Measurements from ENCODE around the gene ATIC.
A peak's percentile ranks its signal among the peaks of the same experiment; 100 is the strongest.

The ATIC gene

GRCh38 chr2:215328066-215328465 is 16.2 kb downstream of the ATIC start:
- H3K36me3 ChIP-seq: peaks cover 73% of the 10 kb centered on the region

DNA sequence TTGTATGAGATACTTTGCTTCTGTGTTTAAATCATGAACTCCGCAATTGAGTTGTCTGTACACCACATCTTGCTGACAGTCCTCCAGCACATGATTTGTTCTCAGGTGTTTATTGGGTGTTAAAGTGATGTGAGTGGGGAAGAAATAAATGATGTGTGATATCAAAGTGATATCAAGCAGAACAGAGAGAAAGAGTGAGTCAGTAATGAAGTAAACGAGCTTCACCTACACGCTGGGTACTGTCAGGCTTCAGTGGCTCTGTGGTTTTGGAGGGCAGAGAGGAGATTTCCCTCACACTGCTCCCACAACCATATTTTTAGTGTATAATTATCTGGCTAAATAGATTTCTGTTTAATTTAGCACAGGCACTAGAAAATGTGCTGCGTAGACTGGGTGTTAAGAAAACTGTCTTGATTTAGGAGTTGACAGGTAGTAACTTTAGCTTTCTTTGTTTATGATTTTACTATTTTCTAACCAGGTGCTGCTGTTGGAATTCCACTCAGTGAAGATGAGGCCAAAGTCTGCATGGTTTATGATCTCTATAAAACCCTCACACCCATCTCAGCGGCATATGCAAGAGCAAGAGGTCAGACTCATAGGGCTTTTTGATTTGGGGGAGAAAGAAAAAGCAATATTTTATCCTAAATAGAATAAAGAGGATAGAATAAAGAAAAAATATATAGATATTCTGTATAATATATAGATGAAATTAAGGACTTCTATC is 21.2 kb downstream of the ATIC start:
- TF ChIP-seq CTCF (IDR thresholded peaks at IDR 0.05; ENCODE audit: low read depth, low read length): no peak
- H3K36me3 ChIP-seq: peaks cover 68% of the 10 kb centered on the region

More at GRCh38 chr2:215328066-215328465, 16.2 kb downstream of the ATIC start:
- no peak overlapping the region for H3K4me3 ChIP-seq (ENCODE audit: low read depth, low read length)
- no peaks in the 10 kb centered on the region for H3K27me3 ChIP-seq (ENCODE audit: insufficient read depth, low read depth, severe bottlenecking)
- no peaks in the 10 kb centered on the region for H3K9me3 ChIP-seq (ENCODE audit: severe bottlenecking)
- TF ChIP-seq CTCF (IDR thresholded peaks at IDR 0.05; ENCODE audit: low read depth, low read length): no peak
- peak; percentile 37 for DNase-seq
- H3K27ac ChIP-seq: no peak overlapping the region

DNA sequence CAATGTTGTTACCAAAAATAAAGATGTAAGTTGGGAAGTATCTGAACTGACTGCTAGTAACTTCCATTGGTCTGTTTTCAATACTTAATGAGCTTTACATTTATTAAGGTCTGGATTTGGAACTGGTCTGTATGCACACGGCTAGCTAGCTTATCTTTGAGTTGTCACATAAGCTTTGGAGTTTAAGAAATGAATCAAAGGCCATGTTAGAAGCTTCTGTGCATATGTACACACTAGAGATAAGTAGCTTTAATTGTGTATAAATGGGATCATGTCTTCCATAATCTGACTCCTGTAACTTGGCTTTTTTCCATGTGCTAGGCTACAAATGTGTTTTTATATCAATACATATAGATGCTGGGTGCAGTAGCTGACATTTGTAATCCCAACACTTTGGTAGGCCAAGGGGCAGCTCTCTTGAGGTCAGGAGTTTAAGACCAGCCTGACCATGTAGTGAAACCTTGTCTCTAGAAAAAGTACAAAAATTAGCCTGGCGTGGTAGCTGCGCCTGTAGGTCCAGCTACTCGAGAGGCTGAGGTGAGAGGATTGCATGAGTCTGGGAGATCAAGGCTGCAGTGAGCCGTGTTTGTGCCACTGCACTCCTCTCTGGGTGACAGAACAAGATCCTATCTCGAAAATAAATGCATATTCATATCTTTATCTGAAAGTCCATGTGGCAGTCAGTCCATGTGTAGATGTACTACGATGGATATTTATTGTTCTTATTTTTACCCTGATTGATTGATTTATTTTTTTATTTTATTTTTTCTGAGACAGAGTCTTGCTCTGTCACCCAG is 27.2 kb downstream of the ATIC start:
- peaks cover 72% of the 10 kb centered on the region for H3K36me3 ChIP-seq
- H3K4me3 ChIP-seq (ENCODE audit: low read depth, low read length): no peak overlapping the region
- no peaks in the 10 kb centered on the region for H3K27me3 ChIP-seq (ENCODE audit: insufficient read depth, low read depth, severe bottlenecking)
- H3K9me3 ChIP-seq (ENCODE audit: severe bottlenecking): no peaks in the 10 kb centered on the region
- no peak overlapping the region for H3K27ac ChIP-seq
- no peak for DNase-seq
- TF ChIP-seq CTCF (IDR thresholded peaks at IDR 0.05; ENCODE audit: low read depth, low read length): no peak

More for the DNA sequence above, 21.2 kb downstream of the ATIC start:
- Histone ChIP-seq H3K27me3 (ENCODE audit: insufficient read depth, low read depth, severe bottlenecking) (no peaks in the 10 kb centered on the region), H3K9me3 (ENCODE audit: severe bottlenecking) (no peaks in the 10 kb centered on the region), H3K27ac (no peak overlapping the region), H3K4me3 (ENCODE audit: low read depth, low read length) (no peak overlapping the region)
- no peak for DNase-seq

DNA sequence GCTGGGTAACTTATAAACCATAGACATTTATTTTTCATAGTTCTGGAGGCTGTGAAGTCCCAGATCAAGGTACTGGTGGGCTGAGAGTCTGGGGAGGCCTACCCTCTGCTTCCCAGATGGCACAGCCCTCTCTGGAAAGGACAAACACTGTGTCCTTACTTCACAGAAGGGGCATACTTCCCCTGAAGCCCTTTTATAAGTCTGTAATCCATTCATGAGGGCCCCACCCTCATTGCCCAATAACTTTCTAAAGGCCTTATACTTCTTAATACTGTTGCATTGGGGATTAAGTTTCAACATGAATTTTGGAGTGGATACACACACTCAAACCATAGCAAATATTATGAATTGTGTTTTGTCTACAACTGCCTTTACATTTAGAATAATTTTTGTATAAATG is 36.0 kb downstream of the ATIC start:
- no peak for TF ChIP-seq CTCF (IDR thresholded peaks at IDR 0.05; ENCODE audit: low read depth, low read length)
- DNase-seq: no peak
- no peak overlapping the region for H3K4me3 ChIP-seq (ENCODE audit: low read depth, low read length)
- H3K27me3 ChIP-seq (ENCODE audit: insufficient read depth, low read depth, severe bottlenecking): no peaks in the 10 kb centered on the region
- H3K27ac ChIP-seq: no peak overlapping the region
- no peaks in the 10 kb centered on the region for H3K9me3 ChIP-seq (ENCODE audit: severe bottlenecking)
- H3K36me3 ChIP-seq: peaks cover 58% of the 10 kb centered on the region

- H3K4me3 ChIP-seq (ENCODE audit: low read depth, low read length): no peak overlapping the region
- no peak for DNase-seq
- H3K27me3 ChIP-seq (ENCODE audit: insufficient read depth, low read depth, severe bottlenecking): no peaks in the 10 kb centered on the region
- H3K27ac ChIP-seq: no peak overlapping the region
- no peak for TF ChIP-seq CTCF (IDR thresholded peaks at IDR 0.05; ENCODE audit: low read depth, low read length)
- H3K36me3 ChIP-seq: peaks cover 24% of the 10 kb centered on the region
- no peaks in the 10 kb centered on the region for H3K9me3 ChIP-seq (ENCODE audit: severe bottlenecking)
Observed at GRCh38 chr2:215352602-215353001, 40.7 kb downstream of the ATIC start.
